Coronary artery (tissue), 2 donors: ENCODE results near the gene KCTD21.

Source experiments
- DNase-seq: peaks from one replicate; pipeline ENCODE4 v3.0.0-alpha.2; 2017; ENCODE audit warnings: low spot score
- H3K27ac ChIP-seq, 2 donors: fragments of 200-600 bp; sonication (generic); one replicate each; pipeline ENCODE4 v1.5.1; 2016 to 2019
- H3K4me3 ChIP-seq: fragments of 200-600 bp; sonication (generic); 2 replicates; pipeline ENCODE4 v1.5.1; 2016; ENCODE audit warnings: mild to moderate bottlenecking, moderate library complexity
- CTCF ChIP-seq: fragments of 200-600 bp; sonication (generic); IDR thresholded peaks from one replicate; pipeline ENCODE4 v1.5.1; 2019; ENCODE audit warnings: antibody characterized with exemption

The KCTD21 gene

GRCh38 chr11:78205691-78206090 is 17.3 kb upstream of the KCTD21 start:
- H3K27ac ChIP-seq: no peak overlapping the region
- TF ChIP-seq CTCF: no peak
- DNase-seq: no peak
- H3K4me3 ChIP-seq: no peak overlapping the region

- no peak for DNase-seq
- no peak for TF ChIP-seq CTCF
Measured at GRCh38 chr11:78205256-78205655, 16.8 kb upstream of the KCTD21 start.

GRCh38 chr11:78203184-78203583 is 14.8 kb upstream of the KCTD21 start:
- Histone ChIP-seq H3K27ac (no peak overlapping the region), H3K4me3 (no peak overlapping the region)
- no peak for DNase-seq
- TF ChIP-seq CTCF: no peak

More at GRCh38 chr11:78205256-78205655, 16.8 kb upstream of the KCTD21 start:
- H3K4me3 ChIP-seq: no peak overlapping the region
- no peak overlapping the region for H3K27ac ChIP-seq

- Histone ChIP-seq H3K27ac (no peak overlapping the region), H3K4me3 (no peak overlapping the region)
- no peak for DNase-seq
- no peak for TF ChIP-seq CTCF
Measured at GRCh38 chr11:78202733-78203167, 14.3 kb upstream of the KCTD21 start.

- no peak for TF ChIP-seq CTCF
- no peak for DNase-seq
- no peak overlapping the region for H3K4me3 ChIP-seq
- H3K27ac ChIP-seq: no peak overlapping the region
Measured at GRCh38 chr11:78201096-78201818, 12.8 kb upstream of the KCTD21 start.

GRCh38 chr11:78200553-78200952 is 12.1 kb upstream of the KCTD21 start:
- H3K27ac ChIP-seq: no peak overlapping the region
- no peak for DNase-seq

More at GRCh38 chr11:78200553-78200952, 12.1 kb upstream of the KCTD21 start:
- no peak for TF ChIP-seq CTCF
- H3K4me3 ChIP-seq: no peak overlapping the region
